Mesendoderm (in vitro differentiated cells): ENCODE results near the gene KLHL8.
A peak's percentile ranks its signal among the peaks of the same experiment; 100 is the strongest.

Source experiments
- DNase-seq: peaks from one replicate; pipeline ENCODE4 v3.0.0; 2013
- H2AK5ac ChIP-seq: 2 replicates; pipeline ENCODE4 v1.6.1; 2013; ENCODE audit warnings: low read length, inconsistent platforms
- H2BK120ac ChIP-seq: 2 replicates; pipeline ENCODE4 v1.6.1; 2013; ENCODE audit warnings: low read depth, mild to moderate bottlenecking, low read length, moderate library complexity, mixed read lengths
- H2BK15ac ChIP-seq: replicated peaks from 2 replicates; pipeline ENCODE4 v1.6.1; 2013; ENCODE audit warnings: low read depth, mild to moderate bottlenecking, moderate library complexity
- H2BK5ac ChIP-seq: 2 replicates; pipeline ENCODE4 v1.6.1; 2013; ENCODE audit warnings: low read length, inconsistent platforms
- H3K18ac ChIP-seq: 2 replicates; pipeline ENCODE4 v1.6.1; 2013; ENCODE audit warnings: mild to moderate bottlenecking, low read length, mixed read lengths
- H3K23ac ChIP-seq: one replicate; pipeline ENCODE4 v1.6.1; 2013; ENCODE audit warnings: low read length
- H3K27ac ChIP-seq: 2 replicates; pipeline ENCODE4 v1.5.1; 2013; ENCODE audit warnings: low read depth, mild to moderate bottlenecking, inconsistent platforms, low read length, moderate library complexity
- H3K27me3 ChIP-seq: 2 replicates; pipeline ENCODE4 v1.6.1; 2013; ENCODE audit warnings: low read length, control low read depth, mild to moderate bottlenecking, inconsistent platforms; ENCODE audit not compliant: insufficient read depth, poor library complexity
- H3K36me3 ChIP-seq: 2 replicates; pipeline ENCODE4 v1.6.1; 2013; ENCODE audit warnings: low read length, inconsistent platforms; ENCODE audit not compliant: control insufficient read depth, insufficient read depth
- H3K4ac ChIP-seq: one replicate; pipeline ENCODE4 v1.6.1; 2013; ENCODE audit warnings: low read depth, mild to moderate bottlenecking, low read length, moderate library complexity
- H3K4me1 ChIP-seq: 2 replicates; pipeline ENCODE4 v1.6.1; 2013; ENCODE audit warnings: low read depth, low read length, inconsistent platforms; ENCODE audit not compliant: control insufficient read depth
- H3K4me2 ChIP-seq: 2 replicates; pipeline ENCODE4 v1.6.1; 2013; ENCODE audit warnings: low read length
- H3K4me3 ChIP-seq: 2 replicates; pipeline ENCODE4 v1.5.1; 2013; ENCODE audit warnings: mild to moderate bottlenecking, low read length
- H3K56ac ChIP-seq: one replicate; pipeline ENCODE4 v1.6.1; 2013; ENCODE audit warnings: low read length
- H3K79me1 ChIP-seq: 2 replicates; pipeline ENCODE4 v1.6.1; 2013; ENCODE audit warnings: low read length, inconsistent platforms
- H3K79me2 ChIP-seq: 2 replicates; pipeline ENCODE4 v1.6.1; 2013; ENCODE audit warnings: mild to moderate bottlenecking, low read length; ENCODE audit not compliant: control insufficient read depth, insufficient read depth
- H3K9ac ChIP-seq: 2 replicates; pipeline ENCODE4 v1.6.1; 2013; ENCODE audit warnings: low read length, inconsistent platforms
- H4K5ac ChIP-seq: one replicate; pipeline ENCODE4 v1.6.1; 2013; ENCODE audit warnings: low read length
- H4K8ac ChIP-seq: one replicate; pipeline ENCODE4 v1.6.1; 2013; ENCODE audit warnings: low read depth, mild to moderate bottlenecking, control low read depth, low read length, moderate library complexity
- WGBS: extraction: QIAGEN DNeasy Blood & Tissue Kit; methylation state at CpG from one replicate; pipeline ENCODE4 v1.1.7; 2013; ENCODE audit warnings: low lambda C conversion rate, missing lambda C conversion rate; ENCODE audit not compliant: insufficient coverage; ENCODE audit errors: extremely low coverage; 5-methylcytosine and 5-hydroxymethylcytosine counted together

The KLHL8 gene

GRCh38 chr4:87235020-87235671 is 14.7 kb upstream of the KLHL8 start:
- no CpG with 5 or more reads among the region's 4 CpGs for WGBS
- Histone ChIP-seq H3K4me3 (no peak overlapping the region), H3K18ac (no peak overlapping the region), H3K27me3 (no peaks in the 10 kb centered on the region), H3K36me3 (no peaks in the 10 kb centered on the region), H2BK120ac (no peak overlapping the region), H2BK15ac (no peak overlapping the region), H3K79me2 (no peaks in the 10 kb centered on the region), H3K56ac (no peak overlapping the region), H3K79me1 (no peaks in the 10 kb centered on the region), H4K5ac (no peak overlapping the region), H3K9ac (no peak overlapping the region), H2BK5ac (no peak overlapping the region), H3K4me2 (no peak overlapping the region), H2AK5ac (no peak overlapping the region), H3K4me1 (no peaks in the 10 kb centered on the region), H3K23ac (no peak overlapping the region), H3K4ac (no peak overlapping the region), H4K8ac (no peak overlapping the region), H3K27ac (no peak overlapping the region)
- no peak for DNase-seq

GRCh38 chr4:87232216-87232615 is 11.8 kb upstream of the KLHL8 start:
- Histone ChIP-seq H3K79me2 (no peaks in the 10 kb centered on the region), H3K56ac (no peak overlapping the region), H2BK5ac (no peak overlapping the region), H2BK15ac (no peak overlapping the region), H3K4me3 (no peak overlapping the region), H3K36me3 (no peaks in the 10 kb centered on the region), H3K27me3 (no peaks in the 10 kb centered on the region), H3K4ac (no peak overlapping the region), H3K23ac (no peak overlapping the region), H3K18ac (no peak overlapping the region), H3K27ac (no peak overlapping the region), H3K79me1 (no peaks in the 10 kb centered on the region), H4K5ac (no peak overlapping the region), H4K8ac (no peak overlapping the region), H2AK5ac (no peak overlapping the region), H3K4me2 (no peak overlapping the region), H3K4me1 (no peaks in the 10 kb centered on the region), H3K9ac (no peak overlapping the region), H2BK120ac (no peak overlapping the region)
- no CpG with 5 or more reads among the region's 2 CpGs for whole genome bisulfite sequencing
- no peak for DNase-seq

GRCh38 chr4:87230806-87231205 is 10.4 kb upstream of the KLHL8 start:
- H3K4ac ChIP-seq, result no peak overlapping the region
- no CpG with 5 or more reads among the region's 6 CpGs for WGBS

GRCh38 chr4:87229979-87230378 is 9.6 kb upstream of the KLHL8 start:
- no peaks in the 10 kb centered on the region for H3K27me3 ChIP-seq
- H3K4me3 ChIP-seq, result no peak overlapping the region
- H3K79me2 ChIP-seq, result no peaks in the 10 kb centered on the region
- WGBS, result no CpG with 5 or more reads among the region's 3 CpGs
- H2AK5ac ChIP-seq, result no peak overlapping the region
- no peak overlapping the region for H3K4ac ChIP-seq
- H3K36me3 ChIP-seq, result no peaks in the 10 kb centered on the region
- no peak overlapping the region for H3K9ac ChIP-seq
- H3K4me2 ChIP-seq, result no peak overlapping the region
- H2BK15ac ChIP-seq, result no peak overlapping the region
- no peak overlapping the region for H3K18ac ChIP-seq
- no peaks in the 10 kb centered on the region for H3K79me1 ChIP-seq
- no peaks in the 10 kb centered on the region for H3K4me1 ChIP-seq
- no peak overlapping the region for H4K5ac ChIP-seq
- H3K23ac ChIP-seq, result no peak overlapping the region
- H4K8ac ChIP-seq, result no peak overlapping the region
- H3K27ac ChIP-seq, result no peak overlapping the region
- H3K56ac ChIP-seq, result no peak overlapping the region
- DNase-seq, result no peak
- H2BK120ac ChIP-seq, result no peak overlapping the region
- no peak overlapping the region for H2BK5ac ChIP-seq

More at GRCh38 chr4:87230806-87231205, 10.4 kb upstream of the KLHL8 start:
- no peak overlapping the region for H4K8ac ChIP-seq
- no peaks in the 10 kb centered on the region for H3K79me2 ChIP-seq
- no peak overlapping the region for H3K56ac ChIP-seq
- no peaks in the 10 kb centered on the region for H3K4me1 ChIP-seq
- H2BK15ac ChIP-seq, result no peak overlapping the region
- no peak overlapping the region for H3K4me2 ChIP-seq
- H3K27me3 ChIP-seq, result no peaks in the 10 kb centered on the region
- H3K4me3 ChIP-seq, result no peak overlapping the region
- DNase-seq, result no peak
- no peak overlapping the region for H3K9ac ChIP-seq
- no peak overlapping the region for H4K5ac ChIP-seq
- H3K36me3 ChIP-seq, result no peaks in the 10 kb centered on the region
- H2BK5ac ChIP-seq, result no peak overlapping the region
- no peak overlapping the region for H2AK5ac ChIP-seq
- H3K23ac ChIP-seq, result no peak overlapping the region
- no peak overlapping the region for H3K18ac ChIP-seq
- H2BK120ac ChIP-seq, result no peak overlapping the region
- H3K27ac ChIP-seq, result no peak overlapping the region
- no peaks in the 10 kb centered on the region for H3K79me1 ChIP-seq

GRCh38 chr4:87228262-87228860 is 7.9 kb upstream of the KLHL8 start:
- Histone ChIP-seq H3K9ac (no peak overlapping the region), H2BK15ac (no peak overlapping the region), H3K4ac (no peak overlapping the region), H2BK5ac (no peak overlapping the region), H3K4me3 (no peak overlapping the region), H3K36me3 (no peaks in the 10 kb centered on the region), H3K4me2 (no peak overlapping the region), H3K56ac (no peak overlapping the region), H4K5ac (no peak overlapping the region), H3K27me3 (no peaks in the 10 kb centered on the region), H3K4me1 (no peaks in the 10 kb centered on the region), H2BK120ac (no peak overlapping the region), H3K79me2 (no peaks in the 10 kb centered on the region), H2AK5ac (no peak overlapping the region), H3K23ac (no peak overlapping the region), H4K8ac (peak overlapping the region; percentile 39), H3K27ac (no peak overlapping the region), H3K79me1 (no peaks in the 10 kb centered on the region), H3K18ac (no peak overlapping the region)
- DNase-seq, result no peak
- WGBS, result no CpG with 5 or more reads among the region's 2 CpGs

GRCh38 chr4:87227751-87228151 is 7.3 kb upstream of the KLHL8 start:
- Histone ChIP-seq H3K23ac (no peak overlapping the region), H3K36me3 (no peaks in the 10 kb centered on the region), H3K18ac (no peak overlapping the region), H2AK5ac (no peak overlapping the region), H3K56ac (no peak overlapping the region), H4K5ac (no peak overlapping the region), H3K9ac (no peak overlapping the region), H3K79me1 (no peaks in the 10 kb centered on the region), H2BK120ac (no peak overlapping the region), H3K4ac (no peak overlapping the region), H2BK5ac (no peak overlapping the region), H3K4me1 (no peaks in the 10 kb centered on the region), H4K8ac (no peak overlapping the region), H2BK15ac (no peak overlapping the region), H3K79me2 (no peaks in the 10 kb centered on the region), H3K4me3 (no peak overlapping the region), H3K27ac (no peak overlapping the region), H3K27me3 (no peaks in the 10 kb centered on the region), H3K4me2 (no peak overlapping the region)
- no peak for DNase-seq
- WGBS, result no CpG with 5 or more reads among the region's 1 CpG
